Vagina (tissue), 2 donors: ENCODE measurements around the gene ZMIZ1.

ENCODE experiments used
- CTCF ChIP-seq, 3 experiments: fragments of 450-650 bp in 2 of 3; fragments of 200-600 bp in 1 of 3; sonication (generic) in 1 of 3; IDR thresholded peaks; one replicate each; pipeline ENCODE4 v1.5.1; 2017 to 2019; ENCODE audit warnings: antibody characterized with exemption in 3 of 3, mild to moderate bottlenecking in 2 of 3, moderate library complexity in 2 of 3
- POLR2A ChIP-seq, 2 donors: fragments of 450-650 bp; IDR thresholded peaks; one replicate each; pipeline ENCODE4 v1.6.1; 2017; ENCODE audit warnings: antibody characterized with exemption in 2 of 2, mild to moderate bottlenecking in 2 of 2, moderate library complexity in 2 of 2

GRCh38 chr10:79184145-79184625 lies 115.4 kb downstream of the ZMIZ1 start:
- TF ChIP-seq POLR2A (IDR thresholded peaks at IDR 0.05) (no peak), CTCF (IDR thresholded peaks at IDR 0.05) (no peak)
